Activated CD4-positive, CD25-positive, alpha-beta regulatory T cell treated with anti-CD3 and anti-CD28 coated beads, Interleukin-2, amount 50 U/mL, for 16 hours (primary cell): Measurements from ENCODE around the gene LRRC56.

Experiments used
- DNase-seq: peaks from one replicate; pipeline ENCODE4 v3.0.0-alpha.2; 2020; ENCODE audit warnings: low read depth, low spot score

Gene LRRC56

GRCh38 chr11:540583-541432, 3.5 kb downstream of the LRRC56 start:
- no peak for DNase-seq

DNA sequence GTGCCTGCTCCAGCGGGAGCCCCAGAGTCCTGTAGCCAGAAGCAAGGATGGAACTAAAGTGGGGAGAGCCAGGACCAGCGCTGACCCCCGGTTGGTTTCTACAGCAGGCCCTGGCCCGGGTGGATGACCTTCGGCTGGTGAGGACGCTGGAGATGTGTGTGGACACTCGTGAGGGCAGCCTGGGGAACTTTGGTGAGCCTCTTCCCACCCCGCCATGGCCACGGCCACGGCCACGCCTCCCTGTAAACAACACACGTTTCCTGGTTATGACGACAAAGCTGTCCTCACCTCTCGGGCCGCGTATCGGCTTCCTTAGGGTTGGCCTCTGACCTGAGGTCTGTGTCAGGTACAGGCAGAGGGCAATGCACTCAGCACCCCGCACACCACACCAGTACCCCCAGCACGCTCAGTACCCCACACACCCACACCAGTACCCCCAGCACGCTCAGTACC, 4.1 kb downstream of the LRRC56 start:
- no peak for DNase-seq

DNA sequence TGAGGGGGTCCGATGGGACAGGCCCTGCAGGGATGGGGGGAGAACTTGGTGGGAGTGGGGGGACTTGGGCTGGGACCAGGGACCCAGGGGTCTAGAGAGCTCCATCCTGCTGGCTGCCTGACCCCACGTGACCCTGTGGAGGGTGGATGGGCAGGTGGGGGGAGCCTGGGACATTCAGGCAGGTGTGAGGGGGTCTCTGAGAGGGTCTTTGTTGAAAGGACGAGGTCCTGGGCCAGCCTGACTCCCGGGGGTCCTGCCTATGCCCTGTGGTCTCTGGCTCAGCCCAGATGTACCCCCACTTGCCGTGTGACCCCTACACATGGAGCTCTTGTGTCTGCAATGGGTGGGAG, 7.5 kb downstream of the LRRC56 start:
- DNase-seq = no peak

DNA sequence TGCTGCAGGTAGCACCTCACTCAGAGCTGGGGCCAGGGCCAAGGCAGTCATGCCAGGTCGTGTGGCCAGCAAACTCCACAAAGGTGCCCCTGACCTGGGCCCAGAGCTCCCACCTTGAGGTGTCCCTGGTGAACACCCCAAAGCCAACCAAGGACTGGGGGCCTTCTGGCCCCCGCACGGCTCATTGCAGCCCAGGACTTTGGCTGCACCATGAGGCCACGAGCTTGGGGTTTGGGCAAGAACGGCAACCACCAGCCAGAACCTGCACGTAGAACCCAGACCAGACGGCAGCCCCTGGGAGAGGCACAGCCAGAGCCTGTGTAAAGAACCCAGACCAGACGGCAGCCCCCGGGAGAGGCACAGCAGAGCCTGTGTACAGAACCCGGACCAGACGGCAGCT, 7.8 kb downstream of the LRRC56 start:
- DNase-seq = no peak

GRCh38 chr11:548700-549603, 11.6 kb downstream of the LRRC56 start:
- no peak for DNase-seq

- DNase-seq = no peak
These were observed 12.9 kb downstream of the LRRC56 start for GRCh38 chr11:550021-550745.

DNA sequence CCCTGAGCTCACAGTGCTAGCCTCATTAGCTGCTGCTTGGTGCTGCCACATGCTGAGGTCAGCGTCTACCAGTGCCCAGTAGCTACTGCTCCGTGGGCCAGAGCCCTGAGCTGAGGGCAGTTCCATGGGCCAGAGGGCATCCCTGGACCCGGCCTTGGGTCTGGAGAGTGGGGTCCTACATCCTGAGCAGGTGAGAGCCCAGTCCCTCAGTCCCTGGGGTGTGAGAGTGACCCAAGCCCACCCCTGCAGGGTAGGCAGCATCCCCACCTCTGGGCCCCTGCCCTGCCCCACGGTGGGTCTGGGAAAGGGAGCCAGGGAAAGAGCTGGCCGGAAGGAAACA, 13.4 kb downstream of the LRRC56 start:
- DNase-seq = no peak

- no peak for DNase-seq
These were observed 13.8 kb downstream of the LRRC56 start for GRCh38 chr11:551131-551530.

DNA sequence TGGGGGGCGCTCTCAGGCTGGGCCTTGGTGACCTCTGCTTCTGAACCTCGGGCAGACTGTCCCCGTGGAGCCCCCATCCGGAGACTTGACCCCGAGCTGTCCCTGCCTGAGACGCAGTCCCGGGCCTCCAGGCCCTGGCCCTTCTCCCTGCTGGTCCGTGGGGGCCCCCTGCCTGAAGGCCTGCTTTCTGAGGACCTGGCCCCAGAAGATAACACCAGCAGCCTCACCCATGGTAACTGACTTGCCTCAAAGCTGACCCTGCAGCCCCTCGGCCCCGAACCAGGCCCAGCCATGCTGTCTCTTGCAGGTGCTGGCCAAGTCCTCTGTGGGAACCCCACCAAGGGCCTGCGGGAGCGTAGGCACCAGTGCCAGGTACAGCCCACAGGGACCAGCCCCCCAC, 14.3 kb downstream of the LRRC56 start:
- DNase-seq = no peak

- DNase-seq = no peak
These were observed 16.0 kb downstream of the LRRC56 start for GRCh38 chr11:553083-553987.

GRCh38 chr11:553988-554340, 16.6 kb downstream of the LRRC56 start:
- no peak for DNase-seq

DNA sequence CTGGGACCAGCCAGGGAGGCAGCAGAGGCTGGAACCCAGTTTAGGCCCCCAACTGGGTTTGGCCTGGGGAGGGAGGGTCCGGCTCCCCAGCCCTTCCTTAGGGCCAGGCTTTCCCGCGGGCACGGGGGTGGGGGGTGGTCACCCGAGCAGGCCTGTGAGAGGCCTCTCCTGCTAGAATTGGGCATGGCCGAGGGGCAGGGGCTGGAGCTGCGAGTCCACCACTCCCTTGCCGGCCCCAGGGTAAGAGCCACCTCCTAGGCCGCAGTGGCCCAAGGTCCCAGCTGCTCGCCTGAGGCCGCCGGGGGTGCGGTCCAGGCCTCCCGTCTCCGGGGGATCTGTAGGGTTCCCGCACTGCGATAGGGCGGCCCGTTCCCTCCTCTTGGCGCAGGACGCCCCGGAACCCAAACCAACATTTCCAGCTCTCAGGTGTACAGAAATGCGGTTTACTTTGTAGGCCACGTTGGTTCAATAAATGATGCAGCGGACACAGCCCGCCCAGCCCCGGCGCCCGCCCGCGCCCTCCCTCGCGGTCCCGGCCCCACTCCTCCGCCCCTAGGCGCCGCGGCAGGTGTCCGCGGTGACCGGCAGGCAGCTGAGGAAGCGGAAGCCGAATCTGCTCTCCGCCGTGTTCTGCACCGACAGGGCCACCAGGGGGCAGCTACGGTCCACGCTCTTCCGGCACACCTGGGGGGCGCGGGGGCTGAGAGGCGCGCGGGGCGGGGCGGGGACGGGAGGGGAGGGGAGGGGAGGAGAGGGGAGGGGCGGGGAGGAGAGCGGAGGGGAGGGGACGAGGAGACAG, 17.3 kb downstream of the LRRC56 start:
- peak; percentile 45 for DNase-seq

DNA sequence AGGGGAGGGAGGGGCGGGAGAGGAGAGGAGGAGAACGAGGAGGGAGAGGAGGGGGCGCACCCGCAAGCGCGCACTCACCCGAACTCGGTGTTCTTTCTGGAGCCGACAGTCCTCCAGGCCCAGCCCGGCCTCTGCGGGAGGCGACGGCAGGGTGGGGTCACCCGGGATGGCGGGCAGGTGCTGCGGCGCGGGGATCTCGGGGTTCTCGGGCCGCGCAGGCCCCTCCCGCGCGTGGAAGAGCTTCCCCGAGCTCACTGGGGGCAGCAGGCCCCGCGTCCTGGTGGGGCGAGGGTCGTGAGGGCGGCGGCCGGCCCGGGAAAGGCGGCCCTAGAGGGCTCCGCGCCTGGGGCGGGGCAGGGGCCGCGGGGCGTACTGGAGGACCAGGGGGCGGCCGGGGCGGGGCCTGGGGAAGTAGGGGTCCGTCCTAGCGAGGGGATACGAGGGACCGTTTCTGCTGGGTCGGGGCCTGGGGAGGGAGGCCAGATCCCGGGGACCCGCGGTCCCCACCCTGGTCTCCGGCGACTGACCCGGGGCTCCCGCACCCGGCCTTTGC, 18.0 kb downstream of the LRRC56 start:
- DNase-seq = no peak

DNA sequence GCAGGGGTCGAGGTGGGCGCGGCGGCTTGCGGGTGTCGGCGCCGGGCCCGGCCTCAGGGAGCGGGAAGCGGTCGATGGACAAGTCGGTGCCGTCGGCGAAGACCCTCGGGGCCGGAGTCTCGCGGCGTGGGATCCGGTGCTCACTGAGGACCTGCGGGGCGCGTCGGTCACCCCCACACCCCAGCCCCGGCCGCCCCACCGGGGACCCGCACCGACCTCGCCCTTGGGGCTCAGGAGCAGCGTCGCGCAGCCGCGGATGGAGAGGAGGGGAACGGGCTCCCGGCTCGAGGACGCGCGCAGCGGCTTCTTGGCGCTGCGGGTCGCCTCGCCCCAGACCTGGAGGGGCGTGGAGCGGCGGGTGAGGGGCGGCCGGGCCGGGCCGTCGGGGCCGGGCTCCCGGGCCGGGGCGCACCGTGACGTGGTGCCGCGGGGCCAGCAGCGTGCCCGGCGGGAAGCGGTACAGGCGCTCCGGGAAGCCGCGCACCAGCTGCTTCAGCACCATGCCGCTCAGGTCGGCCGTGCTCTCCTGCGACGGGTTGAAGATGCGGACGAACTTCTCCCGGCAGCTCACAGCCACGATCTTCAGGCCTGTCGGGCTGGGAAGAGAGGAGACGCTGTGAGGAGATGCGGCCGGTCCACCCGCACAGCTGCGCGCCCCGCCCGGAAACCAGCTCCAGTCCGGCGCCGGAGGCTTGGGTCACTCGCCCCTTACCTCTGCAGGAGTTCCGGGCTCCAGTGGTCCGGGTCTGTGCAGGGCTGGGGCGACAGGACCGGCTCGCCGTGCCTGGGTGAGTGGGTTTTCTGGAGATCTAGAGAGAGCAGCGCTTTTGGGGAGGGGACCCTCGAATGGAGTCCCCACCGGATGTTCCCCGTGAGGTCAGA, 18.7 kb downstream of the LRRC56 start:
- DNase-seq = no peak

- DNase-seq = no peak
These were observed 19.4 kb downstream of the LRRC56 start for GRCh38 chr11:556662-557256.

GRCh38 chr11:557328-558132, 20.2 kb downstream of the LRRC56 start:
- no peak for DNase-seq

DNA sequence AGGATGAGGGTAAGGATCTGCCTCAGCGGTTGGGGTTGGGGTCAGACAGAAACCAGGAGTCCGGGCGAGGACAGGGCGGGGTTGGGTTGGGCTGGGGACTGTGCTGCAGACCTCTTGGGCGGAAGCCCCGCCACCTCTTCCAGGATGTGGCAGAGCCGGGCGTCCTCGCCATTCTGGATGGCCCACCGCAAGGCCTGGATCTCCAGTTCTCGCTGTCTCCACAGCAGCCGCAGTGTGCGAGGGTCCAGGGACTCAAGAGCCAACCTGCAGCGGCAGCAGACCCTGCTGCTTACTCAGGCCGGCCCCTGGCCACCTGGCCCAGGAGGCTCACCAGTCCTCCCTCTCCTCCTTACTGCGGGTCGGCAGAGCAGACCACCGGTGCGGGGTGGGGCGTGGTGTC, 21.2 kb downstream of the LRRC56 start:
- DNase-seq = no peak
